Breast epithelium (tissue), 4 donors: ENCODE data around the gene DCP1A. TPM values are rescaled to one million over a fixed set of nuclear protein-coding genes. Genes with fewer than 3 reads are reported as not detected.
"Not testable (repeated sequence)": the region's sequence is repeated elsewhere in the genome, so short reads cannot be mapped to it uniquely, and the experiment has no call there.

ENCODE experiments used
- DNase-seq, 2 donors: peaks; one replicate each; pipeline ENCODE4 v3.0.0-alpha.2; 2019; ENCODE audit warnings: low spot score in 2 of 2
- H3K27ac ChIP-seq, 2 donors: fragments of 200-600 bp; sonication (generic) in 1 of 2; one replicate each; pipeline ENCODE4 v1.5.1; 2016 to 2019; ENCODE audit warnings: mild to moderate bottlenecking in 1 of 2
- H3K27me3 ChIP-seq, 2 donors: fragments of 200-600 bp; sonication (generic) in 1 of 2; one replicate each; pipeline versions ENCODE4 v1.5.1 to v1.6.0; 2017 to 2019; ENCODE audit warnings: control low read depth in 1 of 2, mild to moderate bottlenecking in 1 of 2
- H3K36me3 ChIP-seq: fragments of 200-600 bp; one replicate; pipeline ENCODE4 v1.5.1; 2019
- H3K4me1 ChIP-seq, 2 donors: fragments of 200-600 bp; sonication (generic); one replicate each; pipeline ENCODE4 v1.5.1; 2016 to 2019; ENCODE audit warnings: control low read depth in 1 of 2
- H3K4me3 ChIP-seq, 3 donors: fragments of 200-600 bp; sonication (generic); 1 replicate in 2 of 3; 2 replicates in 1 of 3; pipeline ENCODE4 v1.5.1; 2016 to 2019; ENCODE audit warnings: mild to moderate bottlenecking in 3 of 3, moderate library complexity in 2 of 3
- H3K9me3 ChIP-seq, 2 donors: fragments of 200-600 bp; sonication (generic) in 1 of 2; one replicate each; pipeline ENCODE4 v1.5.1; 2016 to 2019; ENCODE audit warnings: control low read depth in 1 of 2
- CTCF ChIP-seq, 3 donors: fragments of 450-650 bp; IDR thresholded peaks; one replicate each; pipeline ENCODE4 v1.5.1; 2016 to 2017; ENCODE audit warnings: antibody characterized with exemption in 3 of 3, mild to moderate bottlenecking in 3 of 3, moderate library complexity in 3 of 3
- POLR2A ChIP-seq: fragments of 450-650 bp; IDR thresholded peaks from one replicate; pipeline ENCODE4 v1.6.1; 2016; ENCODE audit warnings: antibody characterized with exemption, mild to moderate bottlenecking, moderate library complexity
- POLR2AphosphoS5 ChIP-seq, 3 donors: sonication (generic); formaldehyde crosslinking; IDR thresholded peaks; one replicate each; pipeline ENCODE4 v1.6.1; 2017; ENCODE audit warnings: antibody characterized with exemption in 3 of 3
- intact Hi-C: fragments of 100-400 bp; cut with DNase I; formaldehyde crosslinking; loops from one replicate; pipeline ENCODE4 v1.15.1; 2023; ENCODE audit warnings: low total_unique reads
- total RNA-seq, 3 donors: library from RNA; depleted of rRNA; stranded (reverse); fragments of >200 nt; gene quantifications; one replicate each; pipeline ENCODE4 v1.1.0, GENCODE V29; 2016

The DCP1A gene
- total RNA-seq, 3 donors from 2014 or later, result 21.9 to 26.2 (median 24.9) TPM

DNA sequence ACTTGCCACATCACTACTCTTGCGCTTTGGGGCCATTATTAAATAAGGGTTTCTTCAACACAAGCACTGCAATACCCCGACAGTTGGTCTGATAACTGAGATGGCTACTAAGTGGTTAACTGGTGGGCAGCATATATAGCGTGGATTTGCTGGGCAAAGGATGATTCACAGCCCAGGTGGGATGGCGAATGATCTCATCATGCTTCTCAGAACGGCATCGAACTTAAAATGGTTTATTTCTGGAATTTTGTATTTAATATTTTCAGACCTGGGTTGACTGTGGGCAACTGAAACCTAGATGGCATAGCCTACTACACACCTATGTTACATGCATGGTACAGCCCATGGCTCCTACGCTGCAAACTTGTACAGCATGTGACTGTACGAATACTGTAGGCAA lies 64.8 kb downstream of the DCP1A start:
- no peaks in the 10 kb centered on the region for H3K36me3 ChIP-seq
- TF ChIP-seq CTCF (IDR thresholded peaks at IDR 0.05) (no peak), POLR2AphosphoS5 (IDR thresholded peaks at IDR 0.05) (no peak), POLR2A (no peak)
- H3K27ac ChIP-seq, result no peak overlapping the region
- no peaks in the 10 kb centered on the region for H3K27me3 ChIP-seq
- H3K9me3 ChIP-seq, result no peaks in the 10 kb centered on the region
- intact Hi-C loops, result no loop called here
- no peak for DNase-seq
- no peaks in the 10 kb centered on the region for H3K4me1 ChIP-seq
- no peak overlapping the region for H3K4me3 ChIP-seq

GRCh38 chr3:53278667-53279066 lies 68.7 kb downstream of the DCP1A start:
- no peak for DNase-seq
- intact Hi-C loops, result no loop called here
- H3K4me1 ChIP-seq, result no peaks in the 10 kb centered on the region
- no peaks in the 10 kb centered on the region for H3K9me3 ChIP-seq
- no peak overlapping the region for H3K4me3 ChIP-seq
- no peak overlapping the region for H3K27ac ChIP-seq
- no peaks in the 10 kb centered on the region for H3K27me3 ChIP-seq
- no peak for TF ChIP-seq CTCF (IDR thresholded peaks at IDR 0.05)
- no peak for TF ChIP-seq POLR2A
- TF ChIP-seq POLR2AphosphoS5 (IDR thresholded peaks at IDR 0.05), result no peak
- H3K36me3 ChIP-seq, result no peaks in the 10 kb centered on the region

DNA sequence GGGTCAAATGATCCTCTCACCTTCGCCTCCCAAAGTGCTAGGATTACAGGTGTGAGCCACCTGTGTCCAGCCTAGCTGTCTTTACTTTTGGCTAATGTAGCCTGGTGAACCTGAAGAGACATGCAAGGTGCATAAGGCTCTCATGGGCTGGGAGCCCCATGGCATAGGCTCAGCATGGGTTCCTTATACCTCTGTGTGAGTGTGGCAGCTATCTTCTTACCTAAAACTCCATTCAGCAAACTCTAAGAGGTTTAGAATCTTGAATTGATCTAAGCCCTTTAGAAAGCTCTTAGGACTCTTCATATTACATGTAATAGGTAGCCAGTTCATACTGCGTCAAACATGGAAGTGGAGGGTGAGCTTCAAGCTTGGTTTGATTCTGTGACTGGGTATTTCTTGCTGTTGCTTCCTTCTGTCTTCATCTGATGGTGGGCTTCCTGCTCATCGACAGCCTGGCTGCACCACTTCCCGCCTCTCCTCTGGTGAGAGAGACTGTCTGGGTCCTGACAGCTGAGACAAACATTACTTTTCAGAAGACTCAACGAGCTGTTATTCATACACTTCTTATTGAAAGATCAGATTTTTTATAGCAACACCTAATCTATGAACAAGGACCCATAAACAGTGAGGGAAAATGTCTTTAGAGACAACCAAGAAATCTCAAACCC lies 72.3 kb downstream of the DCP1A start:
- Histone ChIP-seq H3K27me3 (no peaks in the 10 kb centered on the region), H3K9me3 (no peaks in the 10 kb centered on the region), H3K27ac (no peak overlapping the region), H3K4me3 (no peak overlapping the region), H3K4me1 (peaks cover 6 to 7% of the 10 kb centered on the region in 2 donors), H3K36me3 (no peaks in the 10 kb centered on the region)
- DNase-seq, result no peak
- TF ChIP-seq POLR2A, result no peak
- TF ChIP-seq CTCF (IDR thresholded peaks at IDR 0.05), result no peak
- no peak for TF ChIP-seq POLR2AphosphoS5 (IDR thresholded peaks at IDR 0.05)
- intact Hi-C loops, result no loop called here

- Histone ChIP-seq H3K27ac (no peak overlapping the region), H3K27me3 (no peaks in the 10 kb centered on the region), H3K36me3 (no peaks in the 10 kb centered on the region), H3K9me3 (no peaks in the 10 kb centered on the region), H3K4me1 (peaks cover 6 to 15% of the 10 kb centered on the region in 2 donors), H3K4me3 (no peak overlapping the region)
- TF ChIP-seq POLR2A (no peak), CTCF (IDR thresholded peaks at IDR 0.05) (no peak), POLR2AphosphoS5 (IDR thresholded peaks at IDR 0.05) (no peak)
- DNase-seq, result no peak
- intact Hi-C loops, result no loop called here
Measured at GRCh38 chr3:53273146-53273670, 74.1 kb downstream of the DCP1A start.

GRCh38 chr3:53269888-53270880 lies 77.2 kb downstream of the DCP1A start:
- Histone ChIP-seq H3K4me1 (peaks cover 6 to 15% of the 10 kb centered on the region in 2 donors), H3K27ac (peak overlapping the region; percentile 73 to 81), H3K9me3 (no peaks in the 10 kb centered on the region), H3K4me3 (no peak overlapping the region), H3K27me3 (no peaks in the 10 kb centered on the region), H3K36me3 (no peaks in the 10 kb centered on the region)
- intact Hi-C loops, result no loop called here
- no peak for TF ChIP-seq POLR2A
- TF ChIP-seq CTCF (IDR thresholded peaks at IDR 0.05), result peak in 1 of 3 donors; percentile 18
- peak; percentile 75 to 83 (median 82) for TF ChIP-seq POLR2AphosphoS5 (IDR thresholded peaks at IDR 0.05)
- DNase-seq, result peak; percentile 88 to 95

- Histone ChIP-seq H3K27ac (peak overlapping the region; percentile 73 to 81), H3K4me1 (peaks cover 6 to 15% of the 10 kb centered on the region in 2 donors)
- intact Hi-C loops, DNase-seq, H3K4me3 ChIP-seq, H3K27me3 ChIP-seq, H3K9me3 ChIP-seq, H3K36me3 ChIP-seq: not testable (repeated sequence)
Measured at GRCh38 chr3:53269193-53269592, 78.2 kb downstream of the DCP1A start.
